Measurements from ENCODE around the gene CNPY4.

DNA sequence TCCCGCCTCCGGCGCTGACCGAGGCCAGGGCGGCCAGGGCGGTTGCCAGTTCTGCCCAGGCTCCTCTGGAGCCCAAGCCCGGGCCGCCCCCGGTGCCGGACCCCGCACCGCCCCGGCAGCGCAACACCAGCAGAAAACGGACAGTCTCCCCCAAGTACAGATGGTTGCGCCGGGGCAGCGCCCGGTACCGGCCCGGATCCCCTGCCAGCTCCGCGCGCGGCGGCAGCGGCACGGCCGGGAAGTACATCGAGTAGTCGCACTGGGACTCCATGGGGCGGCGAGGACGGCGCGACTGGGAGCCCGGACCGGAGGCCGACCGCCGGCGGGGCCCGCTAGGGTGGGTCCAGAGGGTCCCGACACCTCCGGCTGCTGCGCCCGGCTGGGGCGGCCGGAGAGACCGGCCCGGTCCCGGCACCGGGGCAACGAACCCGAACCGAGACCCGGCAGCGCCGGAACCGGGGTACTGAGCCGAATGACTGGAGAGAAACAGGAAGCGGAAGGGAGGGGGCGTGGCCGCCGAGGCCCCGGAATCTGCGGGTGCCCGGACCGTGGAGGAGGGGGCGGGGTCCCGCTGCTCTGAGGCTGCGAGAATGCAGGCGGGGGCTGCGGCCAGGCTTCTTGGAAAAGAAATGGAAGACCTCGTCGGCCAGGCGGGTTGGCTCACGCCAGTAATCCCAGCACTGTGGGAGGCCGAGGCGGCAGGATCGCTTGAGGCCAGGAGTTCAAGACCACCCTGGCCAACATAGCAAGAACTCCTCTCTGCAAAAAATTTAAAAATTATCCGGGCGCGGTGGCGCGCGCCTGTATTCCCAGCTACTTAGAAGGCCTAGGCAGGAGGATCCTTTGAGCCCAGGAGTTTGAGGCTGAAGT lies 39.0 kb downstream of the CNPY4 start, which contains the start of gene TRAPPC14:
- TF ChIP-seq CTCF (IDR thresholded peaks at IDR 0.05) (no peak), EZH2 (IDR thresholded peaks at IDR 0.05; ENCODE audit: borderline replicate concordance, insufficient read depth, low read depth, low read length, poor library complexity, severe bottlenecking) (no peak)

All from B cell (primary cell).